GM19324 (cell line): Measurements from ENCODE around the gene ATP5MC2.
"Not testable (repeated sequence)": the region's sequence is repeated elsewhere in the genome, so short reads cannot be mapped to it uniquely, and the experiment has no call there.

ENCODE experiments used
- ATAC-seq: cut with Tn5 transposase; IDR thresholded peaks from one replicate; pipeline ENCODE4 v1.9.1; 2021; ENCODE audit warnings: mild to moderate bottlenecking, moderate library complexity; ENCODE audit not compliant: unreplicated experiment, low FRiP score

ATP5MC2 gene

DNA sequence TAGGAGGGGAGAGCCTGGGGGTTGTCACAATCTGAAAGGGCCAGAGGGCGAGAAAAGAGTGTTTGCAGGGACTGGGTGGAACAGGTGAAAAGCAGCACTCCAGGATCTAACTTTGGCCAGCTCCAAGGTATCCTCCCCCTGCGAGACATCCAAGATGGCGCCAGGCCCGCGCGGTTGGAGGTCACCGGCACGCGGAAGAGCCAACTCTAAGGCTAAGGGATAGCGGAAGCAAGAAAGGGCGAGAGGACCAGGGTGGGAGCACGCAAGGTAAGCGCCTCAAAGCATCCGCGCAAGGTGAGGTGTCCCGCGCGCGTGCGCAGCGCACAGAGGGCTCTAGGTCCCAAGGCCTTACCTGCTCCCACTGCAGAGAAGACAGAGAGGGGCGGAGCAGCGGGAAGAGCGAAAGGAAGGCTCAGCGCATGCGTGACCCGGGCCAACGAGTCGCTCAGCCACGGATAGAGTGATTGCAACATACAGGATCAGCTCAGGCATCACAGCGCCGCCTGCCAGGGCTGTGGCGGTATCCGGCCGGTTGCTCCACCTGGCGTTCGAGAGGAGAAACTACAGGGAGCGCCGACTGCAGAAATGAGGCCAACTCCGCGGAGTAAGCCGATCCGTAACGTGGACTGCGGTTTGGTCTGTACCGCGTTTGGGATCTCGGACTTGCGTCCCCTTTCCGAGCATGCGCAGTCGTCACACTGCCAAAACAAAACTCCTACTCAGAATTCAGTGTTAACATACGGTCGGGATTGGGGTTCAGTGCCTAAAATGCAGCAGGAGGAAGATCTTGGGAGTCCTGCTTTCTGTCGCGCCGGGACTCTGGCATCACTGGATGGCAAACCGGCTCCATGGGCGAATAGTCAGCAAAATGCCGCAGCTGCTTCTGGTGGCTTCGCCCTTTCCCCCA lies at the start of gene ATP5MC2:
Gene ATP5MC2 (minus strand): TSS at position 383 of the 907 bp plus-strand sequence. CDS start 3,469 bp downstream, outside the sequence.
- ATAC-seq = peak; percentile 97

DNA sequence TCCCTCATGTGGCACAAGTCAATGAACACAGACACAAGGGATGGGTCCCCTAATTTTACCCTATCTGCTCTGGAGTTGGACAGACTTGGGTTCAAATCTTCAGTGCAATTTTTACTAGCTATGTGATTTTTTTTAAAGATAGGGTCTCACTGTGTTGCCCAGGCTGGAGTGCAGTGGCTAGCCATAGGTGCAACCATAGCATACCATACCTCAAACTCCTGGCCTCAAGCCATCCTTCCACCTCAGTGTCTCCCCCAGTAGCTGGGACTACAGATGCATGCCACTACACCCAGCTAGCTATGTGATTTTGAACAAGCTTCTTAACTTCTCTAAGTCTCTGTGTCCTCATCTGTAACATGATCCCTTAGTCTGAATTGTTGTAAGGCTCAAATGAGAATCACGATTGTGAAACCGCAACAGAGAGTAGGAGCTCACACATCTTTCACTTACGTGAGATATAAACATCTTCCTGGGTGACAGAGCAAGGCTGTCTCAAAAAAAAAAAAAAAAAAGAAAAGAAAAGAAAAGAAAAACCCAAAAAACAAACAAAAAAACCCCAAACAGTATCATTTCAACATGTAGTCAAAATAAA lies 46.7 kb upstream of the ATP5MC2 start:
- ATAC-seq = no peak

DNA sequence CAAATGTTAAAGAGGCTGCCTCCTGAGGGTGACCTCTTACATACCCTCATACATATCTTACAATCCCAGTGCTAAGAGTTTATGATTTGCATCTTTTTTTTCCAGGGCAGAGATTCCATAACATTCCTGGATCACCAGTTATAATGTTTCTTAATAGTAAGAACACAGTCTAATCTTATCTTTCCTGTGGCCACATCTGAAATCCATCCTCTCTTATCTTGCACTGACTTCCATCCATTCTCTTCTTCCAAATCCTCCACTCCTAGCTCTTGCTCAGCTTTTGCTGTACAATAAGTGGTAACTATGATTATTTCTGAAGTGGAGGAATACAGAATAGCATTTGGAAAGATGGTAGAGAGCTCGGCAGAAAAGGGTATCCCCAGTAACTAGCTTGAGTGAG lies 45.1 kb upstream of the ATP5MC2 start:
- no peak for ATAC-seq

DNA sequence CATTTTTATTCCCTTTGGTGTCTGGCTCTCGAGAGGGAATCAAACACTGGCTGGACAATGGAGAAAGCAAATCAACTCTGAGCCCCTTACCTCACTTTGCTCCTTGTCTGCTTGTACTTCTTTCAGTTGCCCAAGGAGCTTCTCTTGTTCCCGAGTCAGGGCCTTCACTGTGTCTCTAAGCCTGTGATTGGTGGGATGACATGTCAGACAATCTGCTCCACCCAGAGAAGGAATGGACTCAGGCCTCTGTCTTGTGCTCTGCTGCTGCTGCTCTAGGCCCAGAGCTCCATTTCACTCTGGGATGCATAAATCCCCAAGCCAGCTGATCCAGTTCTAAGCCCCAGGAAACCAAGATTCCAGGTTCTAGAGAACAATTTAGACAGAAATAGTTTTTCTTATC lies 43.8 kb upstream of the ATP5MC2 start:
- ATAC-seq = no peak

DNA sequence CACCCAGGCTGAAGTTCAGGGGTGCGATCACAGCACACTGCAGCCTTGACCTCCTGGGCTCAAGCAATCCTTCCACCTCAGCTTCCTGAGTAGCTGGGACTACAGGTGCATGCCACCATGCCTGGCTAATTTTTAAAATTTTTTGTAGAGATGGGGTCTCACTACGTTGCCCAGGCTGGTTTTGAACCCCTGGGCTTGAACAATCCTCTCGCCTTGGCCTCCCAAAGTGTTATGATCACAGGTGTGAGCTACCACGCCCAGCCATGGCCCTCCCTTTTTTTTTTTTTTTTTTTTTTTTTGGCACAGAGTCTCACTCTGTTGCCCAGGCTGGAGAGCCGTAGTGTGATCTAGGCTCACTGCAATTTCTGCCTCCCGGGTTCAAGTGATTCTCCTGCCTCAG lies 42.7 kb upstream of the ATP5MC2 start:
- ATAC-seq = not testable (repeated sequence)

- no peak for ATAC-seq
Observed at GRCh38 chr12:53717319-53717718, 41.4 kb upstream of the ATP5MC2 start.

DNA sequence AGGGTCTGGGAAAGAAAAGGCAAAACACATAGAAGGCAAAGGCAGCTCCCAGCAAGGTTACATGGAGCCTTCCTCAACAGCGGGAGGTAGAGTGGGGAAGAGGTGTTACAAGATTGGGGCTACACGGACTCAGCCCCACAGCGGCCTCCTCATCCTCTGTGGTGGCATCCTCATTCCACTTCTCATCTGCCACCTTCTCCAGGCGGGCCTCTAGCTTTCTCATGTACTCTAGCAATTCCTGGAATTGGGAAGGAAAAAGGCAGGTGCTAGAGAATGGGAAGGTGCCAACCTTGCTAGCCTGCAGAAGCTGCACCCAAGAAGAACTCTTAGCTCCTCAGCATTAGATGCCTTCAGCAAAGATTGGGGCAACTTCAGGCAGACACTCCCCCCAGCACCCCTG lies 38.1 kb upstream of the ATP5MC2 start:
- ATAC-seq = no peak

DNA sequence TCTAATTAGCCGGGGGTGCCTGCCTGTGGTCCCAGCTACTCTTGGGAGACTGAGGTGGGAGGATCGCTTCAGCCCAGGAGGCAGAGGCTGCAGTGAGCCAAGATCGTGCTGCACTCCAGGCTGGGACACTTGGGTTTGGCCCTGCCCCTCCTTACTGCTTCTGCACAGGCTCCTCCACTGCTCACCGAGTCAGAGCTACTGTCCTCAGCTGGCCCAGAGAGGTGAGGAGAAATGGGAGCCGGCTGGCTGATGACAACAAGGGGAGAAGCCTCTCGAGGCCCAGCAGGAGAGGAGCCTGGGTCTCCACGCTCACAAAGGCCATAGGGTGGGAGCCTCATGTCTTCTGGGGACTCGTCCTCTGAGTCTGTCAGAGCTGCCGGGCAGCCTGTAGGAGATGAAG lies 37.6 kb upstream of the ATP5MC2 start:
- no peak for ATAC-seq

GRCh38 chr12:53712059-53712643 lies 36.3 kb upstream of the ATP5MC2 start:
- no peak for ATAC-seq

GRCh38 chr12:53710091-53710490 lies 34.2 kb upstream of the ATP5MC2 start:
- ATAC-seq = no peak

GRCh38 chr12:53709671-53710070 lies 33.8 kb upstream of the ATP5MC2 start:
- no peak for ATAC-seq

GRCh38 chr12:53706080-53706479 lies 30.2 kb upstream of the ATP5MC2 start:
- no peak for ATAC-seq

- ATAC-seq = no peak
Observed at GRCh38 chr12:53703756-53704155, 27.9 kb upstream of the ATP5MC2 start.

DNA sequence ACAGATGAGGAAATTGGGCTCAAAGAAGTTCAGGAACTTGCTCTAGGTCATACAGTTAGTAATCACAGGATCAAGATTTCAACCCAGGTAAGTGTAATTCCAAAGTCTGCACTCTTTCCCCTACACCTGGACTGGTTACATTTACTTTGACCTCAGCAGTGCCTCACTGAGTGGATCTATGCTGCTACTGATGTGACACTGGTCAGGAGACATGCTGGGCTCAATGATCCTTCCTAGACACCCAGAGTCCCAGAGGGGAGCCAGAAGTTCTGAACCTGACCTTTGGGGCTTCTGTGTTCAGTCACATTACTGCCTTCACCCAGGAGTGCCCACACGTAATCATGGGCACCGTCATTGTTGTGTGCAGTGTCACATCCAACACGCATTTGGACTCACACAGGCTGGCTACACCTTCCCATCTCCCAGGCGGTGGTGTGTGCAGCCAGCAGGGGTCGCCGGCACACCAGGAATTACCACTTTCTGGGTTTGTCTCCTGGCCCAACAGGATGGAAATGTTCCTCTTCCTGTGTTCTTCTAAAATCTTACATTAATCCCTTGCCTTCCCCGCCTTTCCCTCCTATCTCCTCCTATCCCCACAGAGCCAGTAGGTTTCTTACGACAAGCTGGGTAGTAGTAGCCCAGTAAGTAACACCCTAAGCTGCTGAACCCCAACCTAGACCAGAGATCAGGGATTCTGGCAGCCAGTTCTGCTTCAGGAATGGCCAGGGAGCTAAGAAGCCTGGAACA lies 25.8 kb upstream of the ATP5MC2 start:
- ATAC-seq = no peak

DNA sequence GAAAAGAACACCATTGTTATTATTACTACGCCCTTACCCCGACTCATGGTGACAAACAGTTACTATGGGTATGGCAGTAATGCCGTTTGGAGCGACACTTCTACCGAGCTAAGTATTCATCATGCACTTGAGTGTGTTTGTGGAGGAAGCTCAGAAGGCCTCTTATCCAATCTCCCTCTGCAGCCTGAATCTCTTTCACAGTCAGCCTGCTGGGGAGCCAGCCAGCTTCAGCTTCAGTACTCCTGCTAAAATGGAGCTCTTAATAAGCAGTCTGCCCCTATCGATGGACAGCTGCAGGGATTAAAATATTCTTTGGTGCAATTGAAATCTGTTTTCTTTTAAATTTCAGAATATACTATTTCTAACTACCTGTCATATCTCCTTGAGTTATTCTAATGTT lies 24.7 kb upstream of the ATP5MC2 start:
- no peak for ATAC-seq

DNA sequence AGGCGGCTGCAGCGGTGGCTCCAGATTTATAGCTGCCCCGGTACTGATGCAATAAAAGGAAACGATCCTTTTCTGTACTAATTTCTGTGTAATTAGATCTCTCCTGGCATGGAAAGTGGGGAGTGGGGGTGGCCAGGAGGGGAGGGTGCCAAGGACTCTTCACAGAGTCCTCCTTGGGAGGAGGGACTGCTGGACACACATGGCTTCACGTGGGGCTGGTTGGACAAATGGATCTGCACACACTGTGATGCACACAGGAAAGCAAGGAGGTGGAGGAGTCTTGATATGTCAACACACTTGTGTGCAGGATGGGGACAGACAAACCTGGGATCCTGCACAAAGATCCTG lies 23.8 kb upstream of the ATP5MC2 start:
- ATAC-seq = no peak

DNA sequence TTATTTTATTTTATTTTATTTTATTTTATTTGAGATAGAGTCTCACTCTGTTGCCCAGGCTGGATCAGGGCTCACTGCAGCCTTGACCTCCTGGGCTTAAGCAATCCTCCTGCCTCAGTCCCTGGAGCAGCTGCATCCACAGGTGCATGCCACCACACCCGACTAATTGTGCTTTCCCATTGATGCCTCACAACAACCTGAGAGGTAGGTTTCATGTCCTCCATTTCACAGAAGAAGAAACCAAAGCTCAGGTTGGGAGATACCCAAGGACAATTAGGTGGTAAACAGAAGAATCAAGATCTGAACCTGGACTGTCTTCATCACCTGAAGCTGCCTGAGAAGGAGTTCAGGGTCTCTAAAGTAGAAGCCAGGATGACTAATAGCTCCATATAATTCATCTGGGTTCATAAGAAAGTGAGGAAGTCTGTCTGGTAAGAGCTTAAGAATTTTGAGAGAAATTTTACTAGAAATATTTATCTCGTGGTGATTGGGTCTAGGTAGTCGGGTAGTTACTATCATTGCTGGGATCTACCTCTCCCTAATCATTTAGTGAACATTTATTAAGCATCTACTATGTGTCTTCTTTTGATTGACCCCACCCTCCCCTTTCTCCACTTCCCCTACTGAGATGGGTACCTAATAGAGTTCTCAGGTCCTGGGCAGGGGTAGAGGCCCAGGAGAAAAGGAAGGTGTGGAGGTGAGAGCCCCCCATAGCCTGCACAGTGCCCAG lies 23.2 kb upstream of the ATP5MC2 start:
- ATAC-seq = no peak

- ATAC-seq = no peak
Observed at GRCh38 chr12:53696655-53697331, 20.9 kb upstream of the ATP5MC2 start.

GRCh38 chr12:53696285-53696654 lies 20.4 kb upstream of the ATP5MC2 start:
- ATAC-seq = no peak
